GM23338 (cell line): Measurements from ENCODE around the gene NAALADL2.

ENCODE experiments used
- CTCF ChIP-seq, 2 experiments: fragments of 200-600 bp in 1 of 2; sonication (generic) in 1 of 2; conservative IDR thresholded peaks; 2 replicates each; pipeline versions ENCODE4 v1.5.1 to v1.6.1; 2016 to 2017; ENCODE audit warnings: antibody characterized with exemption in 2 of 2, low read depth in 2 of 2, mild to moderate bottlenecking in 2 of 2, moderate library complexity in 1 of 2
- NANOG ChIP-seq: IDR thresholded peaks from 2 replicates; pipeline ENCODE4 v1.6.1; 2016; ENCODE audit warnings: antibody characterized with exemption, borderline replicate concordance

GRCh38 chr3:174945951-174946350 is 86.8 kb downstream of the NAALADL2 start:
- TF ChIP-seq NANOG, result no peak
- no peak for TF ChIP-seq CTCF (conservative IDR thresholded peaks at IDR 0.05; ENCODE audit: low read depth in 2 of 2)
